HG02870 (cell line): Measurements from ENCODE around the gene CYP8B1.

ENCODE experiments used
- ATAC-seq: cut with Tn5 transposase; IDR thresholded peaks from one replicate; pipeline ENCODE4 v1.9.1; 2021; ENCODE audit warnings: mild to moderate bottlenecking, moderate library complexity; ENCODE audit not compliant: unreplicated experiment

CYP8B1 gene

DNA sequence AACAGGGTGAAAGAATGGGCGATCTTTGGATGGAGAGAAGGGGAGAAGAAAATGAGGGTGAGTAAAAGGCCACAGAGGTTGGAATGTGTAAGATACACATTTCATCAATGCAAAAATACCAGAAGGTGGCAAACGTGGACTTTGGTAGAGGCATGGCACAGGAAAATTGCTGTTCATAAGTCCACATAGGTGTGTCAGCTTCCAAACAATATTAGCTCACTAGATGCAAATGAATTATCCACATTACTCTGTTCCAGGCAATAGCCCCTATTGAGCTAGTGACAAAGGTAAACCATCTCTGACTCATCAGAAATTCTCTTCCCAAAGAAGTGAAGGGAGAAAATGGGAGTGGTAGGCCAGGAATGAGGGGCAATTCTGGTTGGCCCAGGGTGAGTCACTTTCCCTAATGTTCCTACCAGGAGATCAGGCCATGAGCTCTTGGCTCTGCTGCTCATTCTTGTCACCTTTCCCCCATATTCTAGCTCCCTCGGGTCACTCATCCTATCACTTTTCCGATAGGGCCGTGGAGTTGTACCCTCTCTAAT, 46.5 kb downstream of the CYP8B1 start:
- no peak for ATAC-seq

DNA sequence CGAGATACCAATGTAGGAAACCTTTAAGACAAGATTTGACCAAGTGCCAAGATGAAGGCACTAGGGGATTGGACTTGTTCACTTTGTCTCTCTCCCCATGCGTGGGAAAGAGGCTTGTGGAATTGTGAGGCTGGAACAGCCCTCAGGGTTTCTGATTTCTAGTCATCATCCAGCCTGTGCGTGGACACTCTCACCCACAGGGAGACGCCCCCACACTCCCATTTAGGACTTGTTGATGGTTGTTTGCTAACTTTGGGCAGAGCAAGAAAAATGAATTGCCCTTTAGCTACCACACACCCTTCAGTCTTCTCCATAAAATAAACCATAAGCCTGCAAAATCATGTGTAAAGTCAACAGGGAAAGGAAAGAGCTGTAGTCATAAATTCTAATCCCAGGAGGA, 48.0 kb downstream of the CYP8B1 start:
- ATAC-seq = no peak

- ATAC-seq = no peak
Measured at GRCh38 chr3:42827023-42827422, 48.7 kb downstream of the CYP8B1 start.

DNA sequence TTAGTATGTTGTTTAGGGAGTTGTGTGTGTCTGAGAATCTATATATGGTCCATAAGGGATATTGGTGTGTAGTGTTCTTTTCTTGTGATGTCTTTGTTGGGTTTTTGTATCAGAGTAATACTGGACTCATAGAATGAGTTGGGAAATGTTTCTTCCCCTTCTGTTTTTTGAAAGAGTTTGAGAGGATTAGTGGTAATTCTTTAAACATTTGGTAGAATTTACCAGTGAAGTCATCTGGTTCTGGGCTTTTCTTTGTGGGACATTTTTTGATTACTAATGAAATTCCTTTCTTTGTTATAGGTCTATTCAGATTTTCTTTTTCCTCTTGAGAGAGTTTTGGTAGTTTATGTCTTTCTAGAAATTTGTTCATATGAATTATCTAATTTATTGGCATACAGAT, 49.5 kb downstream of the CYP8B1 start:
- no peak for ATAC-seq

DNA sequence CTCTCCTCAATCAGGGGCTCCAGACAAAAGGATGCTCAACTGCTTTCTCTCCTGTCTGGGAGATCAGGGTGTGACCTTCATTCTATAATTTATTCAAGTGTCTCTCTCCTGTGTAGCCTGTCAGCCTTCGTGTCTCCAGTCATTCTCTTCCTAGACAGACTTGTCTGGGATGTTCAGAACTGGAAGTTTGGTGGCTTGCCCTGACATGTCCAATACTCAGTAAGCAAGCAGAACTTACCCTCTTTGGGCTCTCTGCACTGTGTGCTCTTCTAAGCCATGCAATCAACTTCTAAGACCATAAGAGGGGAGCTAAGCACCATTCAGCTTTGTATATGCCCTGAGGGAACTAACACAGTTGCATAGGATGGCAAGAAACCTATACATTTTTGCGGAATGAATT, 52.3 kb downstream of the CYP8B1 start:
- no peak for ATAC-seq

GRCh38 chr3:42822828-42823227, 52.9 kb downstream of the CYP8B1 start:
- ATAC-seq = no peak
